Measurements from ENCODE around the gene DPP6.

DNA sequence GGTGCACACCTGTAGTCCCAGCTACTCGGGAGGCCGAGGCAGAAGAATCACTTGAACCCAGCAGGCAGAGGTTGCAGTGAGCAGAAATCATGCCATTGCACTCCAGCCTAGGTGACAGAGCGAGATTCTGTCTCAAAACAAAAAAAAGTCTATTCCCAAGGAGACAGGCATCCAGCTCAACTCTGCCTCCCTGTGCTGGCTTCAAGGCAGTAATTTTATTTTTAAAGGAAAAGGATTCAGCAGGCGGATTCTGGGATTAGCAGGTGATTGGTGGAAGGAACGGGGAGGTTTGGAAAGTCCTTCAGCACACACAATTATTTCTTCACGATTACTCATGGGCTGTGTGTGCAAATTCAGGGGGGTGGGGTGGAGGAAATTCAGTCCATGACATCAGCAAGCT lies 707.8 kb downstream of the DPP6 start:
- no peak for TF ChIP-seq POLR2A (IDR thresholded peaks at IDR 0.05)
- TF ChIP-seq, protein P1, sequence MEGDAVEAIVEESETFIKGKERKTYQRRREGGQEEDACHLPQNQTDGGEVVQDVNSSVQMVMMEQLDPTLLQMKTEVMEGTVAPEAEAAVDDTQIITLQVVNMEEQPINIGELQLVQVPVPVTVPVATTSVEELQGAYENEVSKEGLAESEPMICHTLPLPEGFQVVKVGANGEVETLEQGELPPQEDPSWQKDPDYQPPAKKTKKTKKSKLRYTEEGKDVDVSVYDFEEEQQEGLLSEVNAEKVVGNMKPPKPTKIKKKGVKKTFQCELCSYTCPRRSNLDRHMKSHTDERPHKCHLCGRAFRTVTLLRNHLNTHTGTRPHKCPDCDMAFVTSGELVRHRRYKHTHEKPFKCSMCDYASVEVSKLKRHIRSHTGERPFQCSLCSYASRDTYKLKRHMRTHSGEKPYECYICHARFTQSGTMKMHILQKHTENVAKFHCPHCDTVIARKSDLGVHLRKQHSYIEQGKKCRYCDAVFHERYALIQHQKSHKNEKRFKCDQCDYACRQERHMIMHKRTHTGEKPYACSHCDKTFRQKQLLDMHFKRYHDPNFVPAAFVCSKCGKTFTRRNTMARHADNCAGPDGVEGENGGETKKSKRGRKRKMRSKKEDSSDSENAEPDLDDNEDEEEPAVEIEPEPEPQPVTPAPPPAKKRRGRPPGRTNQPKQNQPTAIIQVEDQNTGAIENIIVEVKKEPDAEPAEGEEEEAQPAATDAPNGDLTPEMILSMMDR (IDR thresholded peaks at IDR 0.05), result no peak
